Measurements from ENCODE around the gene ANKRD65. TPM values are rescaled to one million over a fixed set of nuclear protein-coding genes. Genes with fewer than 3 reads are reported as not detected.
A peak's percentile ranks its signal among the peaks of the same experiment; 100 is the strongest.

The ANKRD65 gene
- total RNA-seq, 1 donor from 2014 or later = 0.15 TPM

DNA sequence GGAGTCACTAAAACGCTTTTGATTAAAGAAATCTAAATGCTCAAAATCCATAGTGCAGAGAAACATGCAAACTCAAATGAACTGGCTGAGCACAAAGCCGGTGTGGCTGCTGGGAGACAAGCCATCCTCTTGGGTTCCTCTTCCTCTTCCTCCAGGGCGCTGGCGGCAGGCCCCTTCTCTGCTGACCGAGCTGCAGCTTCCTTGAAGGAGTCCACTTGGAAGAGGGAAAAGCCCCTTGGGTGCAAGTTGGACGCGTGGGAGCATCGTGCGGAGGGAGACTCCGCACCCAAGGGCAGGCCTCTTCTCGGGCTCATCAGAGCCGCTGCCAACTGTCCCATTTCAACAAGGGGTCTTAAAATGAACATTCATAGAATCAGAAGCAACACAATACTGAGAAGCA lies 29.9 kb downstream of the ANKRD65 start:
- Mint-ChIP-seq H3K9me3 (no peaks in the 10 kb centered on the region), H3K27ac (no peak overlapping the region), H3K4me1 (peaks cover 3% of the 10 kb centered on the region), H3K4me3 (no peak overlapping the region), H3K27me3 (ENCODE audit: insufficient read depth, low read depth) (peaks cover 2% of the 10 kb centered on the region), H3K36me3 (peaks cover 48% of the 10 kb centered on the region)
- H3K4me1 ChIP-seq = no peaks in the 10 kb centered on the region
- no peak overlapping the region for H3K9ac ChIP-seq
- H3K27me3 ChIP-seq = no peaks in the 10 kb centered on the region
- peaks cover 10% of the 10 kb centered on the region for H4K20me1 ChIP-seq (ENCODE audit: low read depth)
- TF ChIP-seq, protein P1, sequence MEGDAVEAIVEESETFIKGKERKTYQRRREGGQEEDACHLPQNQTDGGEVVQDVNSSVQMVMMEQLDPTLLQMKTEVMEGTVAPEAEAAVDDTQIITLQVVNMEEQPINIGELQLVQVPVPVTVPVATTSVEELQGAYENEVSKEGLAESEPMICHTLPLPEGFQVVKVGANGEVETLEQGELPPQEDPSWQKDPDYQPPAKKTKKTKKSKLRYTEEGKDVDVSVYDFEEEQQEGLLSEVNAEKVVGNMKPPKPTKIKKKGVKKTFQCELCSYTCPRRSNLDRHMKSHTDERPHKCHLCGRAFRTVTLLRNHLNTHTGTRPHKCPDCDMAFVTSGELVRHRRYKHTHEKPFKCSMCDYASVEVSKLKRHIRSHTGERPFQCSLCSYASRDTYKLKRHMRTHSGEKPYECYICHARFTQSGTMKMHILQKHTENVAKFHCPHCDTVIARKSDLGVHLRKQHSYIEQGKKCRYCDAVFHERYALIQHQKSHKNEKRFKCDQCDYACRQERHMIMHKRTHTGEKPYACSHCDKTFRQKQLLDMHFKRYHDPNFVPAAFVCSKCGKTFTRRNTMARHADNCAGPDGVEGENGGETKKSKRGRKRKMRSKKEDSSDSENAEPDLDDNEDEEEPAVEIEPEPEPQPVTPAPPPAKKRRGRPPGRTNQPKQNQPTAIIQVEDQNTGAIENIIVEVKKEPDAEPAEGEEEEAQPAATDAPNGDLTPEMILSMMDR (IDR thresholded peaks at IDR 0.05) = no peak
- TF ChIP-seq EZH2phosphoT487 (IDR thresholded peaks at IDR 0.05) = no peak
- no peak for TF ChIP-seq EZH2 (IDR thresholded peaks at IDR 0.05)
- H2AFZ ChIP-seq (replicated peaks) = no peak overlapping the region
- H3K27ac ChIP-seq = no peak overlapping the region
- H3K9me3 ChIP-seq (ENCODE audit: low read depth) = no peaks in the 10 kb centered on the region
- peaks cover 38% of the 10 kb centered on the region for H3K79me2 ChIP-seq (ENCODE audit: low read depth)
- peaks cover 27% of the 10 kb centered on the region for H3F3A ChIP-seq (ENCODE audit: low read depth)
- no peak overlapping the region for H3K4me2 ChIP-seq
- peaks cover 35% of the 10 kb centered on the region for H3K36me3 ChIP-seq
- no peak for DNase-seq (ENCODE audit: low spot score)
- H3K4me3 ChIP-seq = no peak overlapping the region

DNA sequence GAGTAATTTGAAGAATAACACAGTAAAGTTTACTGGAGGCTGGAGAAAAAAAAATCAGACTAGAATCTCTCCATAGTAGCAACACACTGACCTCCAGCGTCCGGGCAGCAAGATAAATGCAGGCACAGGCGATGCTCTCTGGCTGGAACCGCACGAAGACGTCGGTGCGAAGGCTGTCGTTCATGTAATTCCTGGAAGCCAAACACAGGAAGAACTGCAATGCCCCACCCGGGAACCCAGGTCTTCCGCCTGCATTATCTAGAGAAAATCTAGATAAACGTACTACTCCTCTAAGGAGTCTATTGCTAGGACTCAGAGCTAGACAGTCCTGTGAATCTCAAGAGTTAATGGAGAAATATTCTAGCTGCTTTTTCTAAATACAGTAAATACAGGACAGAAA lies 30.4 kb downstream of the ANKRD65 start:
- H3K4me2 ChIP-seq = no peak overlapping the region
- DNase-seq (ENCODE audit: low spot score) = no peak
- peaks cover 32% of the 10 kb centered on the region for H3K79me2 ChIP-seq (ENCODE audit: low read depth)
- H3K4me1 ChIP-seq = no peaks in the 10 kb centered on the region
- H3K27ac ChIP-seq = no peak overlapping the region
- H3K27me3 ChIP-seq = no peaks in the 10 kb centered on the region
- no peak overlapping the region for H3K9ac ChIP-seq
- H3K4me1 Mint-ChIP-seq = peaks cover 3% of the 10 kb centered on the region
- peaks cover 48% of the 10 kb centered on the region for H3K36me3 Mint-ChIP-seq
- peaks cover 2% of the 10 kb centered on the region for H3K27me3 Mint-ChIP-seq (ENCODE audit: insufficient read depth, low read depth)
- peaks cover 27% of the 10 kb centered on the region for H3F3A ChIP-seq (ENCODE audit: low read depth)
- TF ChIP-seq EZH2phosphoT487 (IDR thresholded peaks at IDR 0.05) = no peak
- TF ChIP-seq, protein P1 (IDR thresholded peaks at IDR 0.05) = no peak
- no peak for TF ChIP-seq EZH2 (IDR thresholded peaks at IDR 0.05)
- no peaks in the 10 kb centered on the region for H3K9me3 ChIP-seq (ENCODE audit: low read depth)
- H4K20me1 ChIP-seq (ENCODE audit: low read depth) = peaks cover 9% of the 10 kb centered on the region
- H3K27ac Mint-ChIP-seq = no peak overlapping the region
- H2AFZ ChIP-seq (replicated peaks) = no peak overlapping the region
- no peak overlapping the region for H3K4me3 Mint-ChIP-seq
- H3K4me3 ChIP-seq = no peak overlapping the region
- no peaks in the 10 kb centered on the region for H3K9me3 Mint-ChIP-seq
- peaks cover 35% of the 10 kb centered on the region for H3K36me3 ChIP-seq

DNA sequence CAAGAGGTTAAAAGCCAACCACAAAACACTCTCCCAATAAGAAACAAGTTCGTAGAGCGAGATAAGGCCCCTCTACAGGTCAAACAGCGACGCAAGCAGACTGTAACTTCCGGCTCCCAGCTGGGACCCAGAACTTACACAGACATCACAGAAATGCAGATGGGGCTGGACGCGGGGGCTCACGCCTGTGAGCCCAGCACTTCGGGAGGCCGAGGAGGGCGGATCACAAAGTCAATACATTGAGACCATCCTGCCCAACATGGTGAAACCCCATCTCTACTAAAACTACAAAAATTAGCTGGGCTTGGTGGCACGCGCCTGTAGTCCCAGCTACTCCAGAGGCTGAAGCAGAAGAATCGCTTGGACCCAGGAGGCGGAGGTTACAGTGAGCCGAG lies 33.0 kb downstream of the ANKRD65 start:
- Histone ChIP-seq H3K4me3 (no peak overlapping the region), H3K79me2 (ENCODE audit: low read depth) (peaks cover 9% of the 10 kb centered on the region), H3K4me1 (no peaks in the 10 kb centered on the region), H3K9ac (no peak overlapping the region), H3K27me3 (no peaks in the 10 kb centered on the region), H4K20me1 (ENCODE audit: low read depth) (no peaks in the 10 kb centered on the region), H3F3A (ENCODE audit: low read depth) (peaks cover 20% of the 10 kb centered on the region), H3K9me3 (ENCODE audit: low read depth) (no peaks in the 10 kb centered on the region), H3K4me2 (no peak overlapping the region), H3K27ac (no peak overlapping the region), H3K36me3 (peaks cover 28% of the 10 kb centered on the region), H2AFZ (replicated peaks) (no peak overlapping the region)
- H3K9me3 Mint-ChIP-seq = no peaks in the 10 kb centered on the region
- peaks cover 4% of the 10 kb centered on the region for H3K27me3 Mint-ChIP-seq (ENCODE audit: insufficient read depth, low read depth)
- TF ChIP-seq EZH2phosphoT487 (IDR thresholded peaks at IDR 0.05) = no peak
- TF ChIP-seq EZH2 (IDR thresholded peaks at IDR 0.05) = no peak
- TF ChIP-seq, protein P1 (IDR thresholded peaks at IDR 0.05) = no peak
- H3K4me3 Mint-ChIP-seq = peak overlapping the region; percentile 16
- DNase-seq (ENCODE audit: low spot score) = no peak
- peaks cover 30% of the 10 kb centered on the region for H3K36me3 Mint-ChIP-seq
- H3K4me1 Mint-ChIP-seq = peaks cover 3% of the 10 kb centered on the region
- H3K27ac Mint-ChIP-seq = no peak overlapping the region

All from neural progenitor cell (in vitro differentiated cells).